Liver (tissue), 9 donors: ENCODE data around the gene ICAM5. TPM values are rescaled to one million over a fixed set of nuclear protein-coding genes. Genes with fewer than 3 reads are reported as not detected.

Source experiments
- DNase-seq: peaks from one replicate; pipeline ENCODE4 v3.0.0-alpha.2; 2017; ENCODE audit warnings: low spot score
- H3K27ac ChIP-seq, 2 donors: one replicate each; pipeline ENCODE4 v1.7.0; 2013; ENCODE audit warnings: inconsistent platforms in 2 of 2, low read length in 2 of 2, control low read depth in 1 of 2, low read depth in 1 of 2, mild to moderate bottlenecking in 1 of 2
- H3K27me3 ChIP-seq, 4 donors: one replicate each; pipeline versions ENCODE4 v1.6.1 to v1.7.0; 2013; ENCODE audit warnings: low read length in 3 of 4, inconsistent platforms in 1 of 4, mild to moderate bottlenecking in 1 of 4, moderate library complexity in 1 of 4; ENCODE audit not compliant: control insufficient read depth in 4 of 4, insufficient read depth in 4 of 4
- H3K36me3 ChIP-seq, 4 donors: one replicate each; pipeline versions ENCODE4 v1.6.1 to v1.7.0; 2013; ENCODE audit warnings: low read length in 3 of 4, mild to moderate bottlenecking in 3 of 4, low read depth in 1 of 4, moderate library complexity in 1 of 4; ENCODE audit not compliant: control insufficient read depth in 4 of 4, insufficient read depth in 3 of 4
- H3K4me1 ChIP-seq, 4 donors: one replicate each; pipeline versions ENCODE4 v1.6.1 to v1.7.0; 2013; ENCODE audit warnings: low read length in 3 of 4, mild to moderate bottlenecking in 3 of 4, moderate library complexity in 1 of 4; ENCODE audit not compliant: control insufficient read depth in 4 of 4, insufficient read depth in 4 of 4
- H3K4me3 ChIP-seq, 3 donors: one replicate each; pipeline versions ENCODE4 v1.6.1 to v1.7.0; 2013; ENCODE audit warnings: low read length in 3 of 3, control low read depth in 1 of 3, low read depth in 1 of 3, mild to moderate bottlenecking in 1 of 3
- H3K9ac ChIP-seq, 2 donors: one replicate each; pipeline ENCODE4 v1.7.0; 2013; ENCODE audit warnings: low read length in 2 of 2, mild to moderate bottlenecking in 2 of 2, moderate library complexity in 2 of 2, control low read depth in 1 of 2, low read depth in 1 of 2
- H3K9me3 ChIP-seq, 4 donors: one replicate each; pipeline versions ENCODE4 v1.6.1 to v1.7.0; 2013; ENCODE audit warnings: low read length in 3 of 4; ENCODE audit not compliant: control insufficient read depth in 4 of 4
- ATF3 ChIP-seq: IDR thresholded peaks from 2 replicates; pipeline ENCODE4 v1.6.1; 2016; ENCODE audit warnings: antibody characterized with exemption
- EGR1 ChIP-seq, 2 donors: IDR thresholded peaks; 2 replicates each; pipeline ENCODE4 v1.6.1; 2016 to 2018; ENCODE audit warnings: antibody characterized with exemption in 2 of 2, low read depth in 2 of 2
- FOXA1 ChIP-seq: IDR thresholded peaks from 2 replicates; pipeline ENCODE4 v1.6.1; 2016; ENCODE audit warnings: antibody characterized with exemption
- FOXA2 ChIP-seq: IDR thresholded peaks from 2 replicates; pipeline ENCODE4 v1.6.1; 2016; ENCODE audit warnings: antibody characterized with exemption
- GABPA ChIP-seq, 2 donors: IDR thresholded peaks in 1 of 2; conservative IDR thresholded peaks in 1 of 2; 2 replicates each; pipeline ENCODE4 v1.6.1; 2016; ENCODE audit warnings: antibody characterized with exemption in 2 of 2, mild to moderate bottlenecking in 1 of 2, moderate library complexity in 1 of 2
- HNF4A ChIP-seq, 2 donors: conservative IDR thresholded peaks; 2 replicates each; pipeline ENCODE4 v1.6.1; 2016; ENCODE audit warnings: antibody characterized with exemption in 2 of 2, mild to moderate bottlenecking in 2 of 2
- JUND ChIP-seq, 2 donors: IDR thresholded peaks; 2 replicates each; pipeline ENCODE4 v1.6.1; 2016; ENCODE audit warnings: antibody characterized with exemption in 2 of 2
- RAD21 ChIP-seq, 2 donors: IDR thresholded peaks; 2 replicates each; pipeline ENCODE4 v1.6.1; 2016; ENCODE audit warnings: antibody characterized with exemption in 2 of 2, mild to moderate bottlenecking in 2 of 2
- REST ChIP-seq: IDR thresholded peaks from 2 replicates; pipeline ENCODE4 v1.6.1; 2016; ENCODE audit warnings: antibody characterized with exemption, mild to moderate bottlenecking
- RXRA ChIP-seq, 2 donors: IDR thresholded peaks; 2 replicates each; pipeline ENCODE4 v1.6.1; 2017 to 2018; ENCODE audit warnings: antibody characterized with exemption in 2 of 2, mild to moderate bottlenecking in 1 of 2
- SP1 ChIP-seq: IDR thresholded peaks from 2 replicates; pipeline ENCODE4 v1.6.1; 2018; ENCODE audit warnings: antibody characterized with exemption, mild to moderate bottlenecking
- TAF1 ChIP-seq: conservative IDR thresholded peaks from 2 replicates; pipeline ENCODE4 v1.6.1; 2016; ENCODE audit warnings: antibody characterized with exemption, mild to moderate bottlenecking
- YY1 ChIP-seq: IDR thresholded peaks from 2 replicates; pipeline ENCODE4 v1.6.1; 2016; ENCODE audit warnings: antibody characterized with exemption, mild to moderate bottlenecking
- WGBS: extraction: QIAGEN DNeasy Blood & Tissue Kit; methylation state at CpG from one replicate; pipeline ENCODE4 v1.1.7; 2013; 5-methylcytosine and 5-hydroxymethylcytosine counted together
- polyA plus RNA-seq, 2 donors: library from polyadenylated mRNA; stranded (reverse) in 1 of 2; unstranded in 1 of 2; fragments of 200-250 nt in 1 of 2; fragments of >200 nt in 1 of 2; fragmentation: Nextera tagmentation in 1 of 2; extraction: Ambion mirVana in 1 of 2; gene quantifications; one replicate each; pipeline versions ENCODE4 v1.2.1 to v1.2.3, GENCODE V29; 2013 to 2015
- total RNA-seq, 2 donors: library from RNA; depleted of rRNA; stranded (reverse); fragments of >200 nt; gene quantifications; one replicate each; pipeline ENCODE4 v1.2.3, GENCODE V29; 2014
- TF ChIP-seq, protein P1 (sequence below): IDR thresholded peaks from 2 replicates; pipeline ENCODE4 v1.6.1; 2016; ENCODE audit warnings: antibody characterized with exemption
- donor health status: healthy.
- donor health status: healthy.
- donor health status: healthy.
- donor health status: healthy.
- donor health status: healthy.

Gene ICAM5
- total and polyA plus RNA-seq, 4 donors: 0.02 to 2.5 (median 1.0) TPM; not detected in 1

DNA sequence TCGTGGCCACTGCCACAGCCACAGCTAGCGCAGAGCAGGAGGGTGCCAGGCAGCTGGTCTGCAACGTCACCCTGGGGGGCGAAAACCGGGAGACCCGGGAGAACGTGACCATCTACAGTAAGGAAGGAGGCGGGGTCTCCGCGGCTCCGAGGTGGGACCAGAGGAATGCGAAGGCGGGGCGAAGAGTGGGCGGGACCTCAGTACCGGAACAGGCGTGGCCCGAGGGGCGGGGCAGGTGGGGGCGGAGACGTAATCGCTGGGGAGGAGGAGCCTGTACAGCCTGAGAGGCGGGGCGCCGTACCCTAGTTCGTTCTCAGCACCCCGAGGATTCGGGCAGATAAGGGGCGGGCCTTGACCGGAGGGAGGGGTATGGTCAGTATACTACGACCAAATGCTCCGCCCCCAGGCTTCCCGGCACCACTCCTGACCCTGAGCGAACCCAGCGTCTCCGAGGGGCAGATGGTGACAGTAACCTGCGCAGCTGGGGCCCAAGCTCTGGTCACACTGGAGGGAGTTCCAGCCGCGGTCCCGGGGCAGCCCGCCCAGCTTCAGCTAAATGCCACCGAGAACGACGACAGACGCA lies 2.5 kb downstream of the ICAM5 start:
- H3K27ac ChIP-seq: no peak overlapping the region
- TF ChIP-seq YY1 (no peak), FOXA1 (no peak), FOXA2 (no peak), TAF1 (no peak), EGR1 (IDR thresholded peaks at IDR 0.05; ENCODE audit: low read depth in 2 of 2) (no peak), RXRA (IDR thresholded peaks at IDR 0.05) (no peak), RAD21 (IDR thresholded peaks at IDR 0.05) (no peak), HNF4A (conservative IDR thresholded peaks at IDR 0.05) (no peak), REST (no peak), JUND (IDR thresholded peaks at IDR 0.05) (no peak), SP1 (no peak), ATF3 (no peak)
- H3K27me3 ChIP-seq: peaks cover 2 to 16% (median 7%) of the 10 kb centered on the region in 4 donors
- peaks cover 21 to 46% (median 37%) of the 10 kb centered on the region in 4 donors for H3K4me1 ChIP-seq
- peak; percentile 97 for DNase-seq
- peak overlapping the region in 1 of 3 donors; percentile 22 for H3K4me3 ChIP-seq
- 4% methylated on average over 45 of the region's 45 CpGs for WGBS
- no peak overlapping the region for H3K9ac ChIP-seq
- no peaks in the 10 kb centered on the region for H3K9me3 ChIP-seq
- no peaks in the 10 kb centered on the region for H3K36me3 ChIP-seq

DNA sequence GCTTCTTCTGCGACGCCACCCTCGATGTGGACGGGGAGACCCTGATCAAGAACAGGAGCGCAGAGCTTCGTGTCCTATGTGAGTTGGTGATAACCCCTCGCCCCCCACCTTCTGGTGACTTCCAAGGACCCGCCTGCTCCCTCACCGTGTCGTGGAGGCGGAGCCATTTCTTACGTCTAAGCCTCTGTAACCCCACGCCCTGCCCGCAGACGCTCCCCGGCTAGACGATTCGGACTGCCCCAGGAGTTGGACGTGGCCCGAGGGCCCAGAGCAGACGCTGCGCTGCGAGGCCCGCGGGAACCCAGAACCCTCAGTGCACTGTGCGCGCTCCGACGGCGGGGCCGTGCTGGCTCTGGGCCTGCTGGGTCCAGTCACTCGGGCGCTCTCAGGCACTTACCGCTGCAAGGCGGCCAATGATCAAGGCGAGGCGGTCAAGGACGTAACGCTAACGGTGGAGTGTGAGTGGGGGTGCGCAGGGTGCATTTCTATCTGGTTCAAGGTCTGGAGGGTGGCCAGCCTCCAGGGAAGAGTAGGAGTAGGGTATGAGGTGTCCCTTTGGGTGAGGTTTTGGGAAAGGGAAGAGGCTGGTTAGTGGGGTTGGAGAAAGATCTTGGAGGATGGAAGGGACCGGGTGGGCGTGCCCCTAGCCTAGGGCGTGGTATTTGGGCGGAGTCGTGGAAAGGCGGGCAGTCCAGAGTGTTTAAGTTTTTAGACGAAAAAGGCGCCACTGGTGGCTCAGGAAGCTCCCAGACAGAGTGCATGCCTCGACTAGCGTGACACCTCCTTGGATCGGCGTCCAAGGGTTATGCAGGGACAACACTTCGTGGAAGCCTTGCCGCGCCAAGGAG lies 3.3 kb downstream of the ICAM5 start:
- no peak overlapping the region for H3K9ac ChIP-seq
- H3K27ac ChIP-seq: no peak overlapping the region
- WGBS: 15% methylated on average over 56 of the region's 56 CpGs
- DNase-seq: peak; percentile 80
- no peaks in the 10 kb centered on the region for H3K36me3 ChIP-seq
- H3K4me1 ChIP-seq: peaks cover 21 to 41% (median 37%) of the 10 kb centered on the region in 4 donors
- TF ChIP-seq FOXA1 (no peak), GABPA (IDR thresholded peaks at IDR 0.05 in 1 of 2, conservative IDR thresholded peaks at IDR 0.05 in 1 of 2) (no peak), HNF4A (conservative IDR thresholded peaks at IDR 0.05) (no peak)
- TF ChIP-seq, protein P1, sequence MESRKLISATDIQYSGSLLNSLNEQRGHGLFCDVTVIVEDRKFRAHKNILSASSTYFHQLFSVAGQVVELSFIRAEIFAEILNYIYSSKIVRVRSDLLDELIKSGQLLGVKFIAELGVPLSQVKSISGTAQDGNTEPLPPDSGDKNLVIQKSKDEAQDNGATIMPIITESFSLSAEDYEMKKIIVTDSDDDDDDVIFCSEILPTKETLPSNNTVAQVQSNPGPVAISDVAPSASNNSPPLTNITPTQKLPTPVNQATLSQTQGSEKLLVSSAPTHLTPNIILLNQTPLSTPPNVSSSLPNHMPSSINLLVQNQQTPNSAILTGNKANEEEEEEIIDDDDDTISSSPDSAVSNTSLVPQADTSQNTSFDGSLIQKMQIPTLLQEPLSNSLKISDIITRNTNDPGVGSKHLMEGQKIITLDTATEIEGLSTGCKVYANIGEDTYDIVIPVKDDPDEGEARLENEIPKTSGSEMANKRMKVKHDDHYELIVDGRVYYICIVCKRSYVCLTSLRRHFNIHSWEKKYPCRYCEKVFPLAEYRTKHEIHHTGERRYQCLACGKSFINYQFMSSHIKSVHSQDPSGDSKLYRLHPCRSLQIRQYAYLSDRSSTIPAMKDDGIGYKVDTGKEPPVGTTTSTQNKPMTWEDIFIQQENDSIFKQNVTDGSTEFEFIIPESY: no peak
- H3K4me3 ChIP-seq: peak overlapping the region in 1 of 3 donors; percentile 22
- peaks cover 2 to 16% (median 7%) of the 10 kb centered on the region in 4 donors for H3K27me3 ChIP-seq
- H3K9me3 ChIP-seq: no peaks in the 10 kb centered on the region
